Mesenchymal stem cell (in vitro differentiated cells and primary cell): ENCODE measurements around the gene FOXP1.

Source experiments
- DNase-seq: peaks from one replicate; pipeline ENCODE4 v3.0.0-alpha.2; 2013
- H2AFZ ChIP-seq: one replicate; pipeline ENCODE4 v1.6.1; 2013; ENCODE audit warnings: low read depth, mild to moderate bottlenecking, control low read depth, inconsistent platforms, low read length, moderate library complexity
- H2AK5ac ChIP-seq: 2 replicates; pipeline ENCODE4 v1.6.1; 2013; ENCODE audit warnings: low read length, moderate library complexity, mild to moderate bottlenecking, inconsistent platforms; ENCODE audit not compliant: severe bottlenecking
- H2BK120ac ChIP-seq: one replicate; pipeline ENCODE4 v1.6.1; 2013; ENCODE audit warnings: low read depth, mild to moderate bottlenecking, inconsistent platforms, low read length, moderate library complexity
- H2BK12ac ChIP-seq, 2 experiments: one replicate each; pipeline ENCODE4 v1.6.1; 2013; ENCODE audit warnings: inconsistent platforms in 2 of 2, low read length in 2 of 2, mild to moderate bottlenecking in 2 of 2, moderate library complexity in 2 of 2, control low read depth in 1 of 2
- H2BK15ac ChIP-seq: one replicate; pipeline ENCODE4 v1.6.1; 2013; ENCODE audit warnings: mild to moderate bottlenecking, low read depth, inconsistent platforms; ENCODE audit not compliant: poor library complexity, severe bottlenecking
- H2BK5ac ChIP-seq: 2 replicates; pipeline ENCODE4 v1.6.1; 2013; ENCODE audit warnings: low read depth, mild to moderate bottlenecking, low read length, control low read depth, inconsistent platforms; ENCODE audit not compliant: poor library complexity, severe bottlenecking
- H3K14ac ChIP-seq, 2 experiments: one replicate each; pipeline ENCODE4 v1.6.1; 2013; ENCODE audit warnings: inconsistent platforms in 2 of 2, low read length in 2 of 2, control low read depth in 1 of 2, mild to moderate bottlenecking in 1 of 2, moderate library complexity in 1 of 2
- H3K18ac ChIP-seq, 2 experiments: one replicate each; pipeline ENCODE4 v1.6.1; 2013; ENCODE audit warnings: inconsistent platforms in 2 of 2, low read length in 2 of 2, control low read depth in 1 of 2, low read depth in 1 of 2, mild to moderate bottlenecking in 1 of 2
- H3K23ac ChIP-seq, 2 experiments: one replicate each; pipeline ENCODE4 v1.6.1; 2013; ENCODE audit warnings: inconsistent platforms in 2 of 2, low read length in 2 of 2, mild to moderate bottlenecking in 2 of 2, moderate library complexity in 2 of 2, control low read depth in 1 of 2
- H3K27ac ChIP-seq: 2 replicates; pipeline ENCODE4 v1.5.1; 2013; ENCODE audit warnings: mild to moderate bottlenecking, moderate library complexity, low read length, control low read depth, inconsistent platforms; ENCODE audit not compliant: poor library complexity, severe bottlenecking
- H3K27me3 ChIP-seq, 2 experiments: 2 replicates each; pipeline versions ENCODE4 v1.6.1 to v1.7.0; 2013; ENCODE audit warnings: low read length in 2 of 2, mild to moderate bottlenecking in 2 of 2, moderate library complexity in 2 of 2, control low read depth in 1 of 2, inconsistent platforms in 1 of 2; ENCODE audit not compliant: control insufficient read depth in 1 of 2, insufficient read depth in 1 of 2
- H3K36me3 ChIP-seq, 2 experiments: 2 replicates each; pipeline versions ENCODE4 v1.6.1 to v1.7.0; 2013; ENCODE audit warnings: low read length in 2 of 2, control low read depth in 1 of 2, inconsistent platforms in 1 of 2, low read depth in 1 of 2, mild to moderate bottlenecking in 1 of 2; ENCODE audit not compliant: insufficient read depth in 2 of 2, control insufficient read depth in 1 of 2
- H3K4ac ChIP-seq, 2 experiments: one replicate each; pipeline ENCODE4 v1.6.1; 2013; ENCODE audit warnings: inconsistent platforms in 2 of 2, low read length in 2 of 2, mild to moderate bottlenecking in 2 of 2, moderate library complexity in 2 of 2, control low read depth in 1 of 2, low read depth in 1 of 2
- H3K4me1 ChIP-seq: 2 replicates; pipeline ENCODE4 v1.6.1; 2013; ENCODE audit warnings: low read depth, low read length, control low read depth; ENCODE audit not compliant: control insufficient read depth, insufficient read depth
- H3K4me2 ChIP-seq: 2 replicates; pipeline ENCODE4 v1.6.1; 2013; ENCODE audit warnings: low read length, mild to moderate bottlenecking, inconsistent platforms; ENCODE audit not compliant: poor library complexity, severe bottlenecking
- H3K4me3 ChIP-seq, 2 experiments: 2 replicates each; pipeline versions ENCODE4 v1.5.1 to v1.7.0; 2013; ENCODE audit warnings: low read length in 2 of 2, mild to moderate bottlenecking in 2 of 2, control low read depth in 1 of 2, low read depth in 1 of 2; ENCODE audit not compliant: insufficient read depth in 1 of 2
- H3K79me1 ChIP-seq: replicated peaks from 2 replicates; pipeline ENCODE4 v1.6.1; 2013; ENCODE audit warnings: mild to moderate bottlenecking, control low read depth, low read length, inconsistent platforms; ENCODE audit not compliant: poor library complexity, severe bottlenecking
- H3K9ac ChIP-seq: 2 replicates; pipeline ENCODE4 v1.7.0; 2013; ENCODE audit warnings: mild to moderate bottlenecking, low read length, moderate library complexity
- H3K9me3 ChIP-seq: 2 replicates; pipeline ENCODE4 v1.7.0; 2013; ENCODE audit warnings: mild to moderate bottlenecking, low read length; ENCODE audit not compliant: control insufficient read depth
- H4K8ac ChIP-seq: one replicate; pipeline ENCODE4 v1.6.1; 2013; ENCODE audit warnings: inconsistent platforms, mild to moderate bottlenecking, low read length, moderate library complexity
- H4K91ac ChIP-seq: one replicate; pipeline ENCODE4 v1.6.1; 2013; ENCODE audit warnings: mild to moderate bottlenecking, low read length, inconsistent platforms
- WGBS: methylation state at CpG from one replicate; pipeline ENCODE4 v1.1.7; 2013; ENCODE audit warnings: mixed read lengths; 5-methylcytosine and 5-hydroxymethylcytosine counted together

The FOXP1 gene

GRCh38 chr3:71489315-71489761 lies 94.2 kb downstream of the FOXP1 start:
- Histone ChIP-seq H3K4me3 (no peak overlapping the region), H3K79me1 (peaks cover 31% of the 10 kb centered on the region), H3K9ac (no peak overlapping the region), H3K14ac (no peak overlapping the region), H3K4ac (no peak overlapping the region), H2BK15ac (no peak overlapping the region), H2BK120ac (no peak overlapping the region), H2AFZ (no peak overlapping the region), H3K18ac (no peak overlapping the region), H2BK5ac (no peak overlapping the region), H2BK12ac (no peak overlapping the region), H3K27me3 (no peaks in the 10 kb centered on the region), H3K4me2 (no peak overlapping the region), H3K36me3 (peaks cover 0 to 21% of the 10 kb centered on the region in 2 experiments), H3K4me1 (peaks cover 4% of the 10 kb centered on the region), H3K9me3 (peaks cover 10% of the 10 kb centered on the region), H2AK5ac (no peak overlapping the region), H3K27ac (no peak overlapping the region), H3K23ac (no peak overlapping the region), H4K91ac (no peak overlapping the region), H4K8ac (no peak overlapping the region)
- DNase-seq: no peak
- WGBS: 86% methylated on average over 9 of the region's 9 CpGs

- H3K23ac ChIP-seq: no peak overlapping the region
- peaks cover 32% of the 10 kb centered on the region for H3K79me1 ChIP-seq
- no peak overlapping the region for H2BK12ac ChIP-seq
- no peaks in the 10 kb centered on the region for H3K27me3 ChIP-seq
- WGBS: 79% methylated on average over 8 of the region's 9 CpGs
- H4K8ac ChIP-seq: no peak overlapping the region
- no peak overlapping the region for H2BK5ac ChIP-seq
- H4K91ac ChIP-seq: no peak overlapping the region
- no peak overlapping the region for H3K9ac ChIP-seq
- H3K4ac ChIP-seq: no peak overlapping the region
- no peak overlapping the region for H3K4me2 ChIP-seq
- no peak overlapping the region for H2AK5ac ChIP-seq
- no peak overlapping the region for H3K18ac ChIP-seq
- no peak overlapping the region for H3K4me3 ChIP-seq
- H2AFZ ChIP-seq: no peak overlapping the region
- peaks cover 0 to 21% of the 10 kb centered on the region in 2 experiments for H3K36me3 ChIP-seq
- no peak overlapping the region for H3K27ac ChIP-seq
- H3K4me1 ChIP-seq: peaks cover 2% of the 10 kb centered on the region
- no peak overlapping the region for H2BK15ac ChIP-seq
- no peak overlapping the region for H3K14ac ChIP-seq
- no peak overlapping the region for H2BK120ac ChIP-seq
- no peak for DNase-seq
- H3K9me3 ChIP-seq: peaks cover 10% of the 10 kb centered on the region
These were observed 94.6 kb downstream of the FOXP1 start for GRCh38 chr3:71488882-71489281.

GRCh38 chr3:71488391-71488809 lies 95.1 kb downstream of the FOXP1 start:
- H3K79me1 ChIP-seq: peaks cover 32% of the 10 kb centered on the region
- H3K36me3 ChIP-seq: peaks cover 0 to 21% of the 10 kb centered on the region in 2 experiments
- no peak overlapping the region for H2AFZ ChIP-seq
- H3K18ac ChIP-seq: no peak overlapping the region
- H3K9me3 ChIP-seq: peaks cover 10% of the 10 kb centered on the region
- no peak overlapping the region for H3K4me2 ChIP-seq
- no peak overlapping the region for H4K91ac ChIP-seq
- WGBS: 98% methylated on average over 4 of the region's 6 CpGs
- H2BK120ac ChIP-seq: no peak overlapping the region
- no peak overlapping the region for H3K4ac ChIP-seq
- no peaks in the 10 kb centered on the region for H3K27me3 ChIP-seq
- no peak overlapping the region for H3K14ac ChIP-seq
- H3K4me1 ChIP-seq: peaks cover 2% of the 10 kb centered on the region
- H3K9ac ChIP-seq: no peak overlapping the region
- no peak overlapping the region for H2BK12ac ChIP-seq
- H2BK15ac ChIP-seq: no peak overlapping the region
- DNase-seq: no peak
- no peak overlapping the region for H3K4me3 ChIP-seq
- H3K27ac ChIP-seq: no peak overlapping the region
- no peak overlapping the region for H3K23ac ChIP-seq
- H4K8ac ChIP-seq: no peak overlapping the region
- H2AK5ac ChIP-seq: no peak overlapping the region
- H2BK5ac ChIP-seq: no peak overlapping the region

- no peak overlapping the region for H2BK5ac ChIP-seq
- no peak overlapping the region for H2BK120ac ChIP-seq
- H3K9me3 ChIP-seq: peaks cover 10% of the 10 kb centered on the region
- no peak overlapping the region for H3K4me2 ChIP-seq
- no peak overlapping the region for H2AK5ac ChIP-seq
- no peak overlapping the region for H4K8ac ChIP-seq
- no peaks in the 10 kb centered on the region for H3K27me3 ChIP-seq
- H3K18ac ChIP-seq: no peak overlapping the region
- no peak overlapping the region for H2AFZ ChIP-seq
- no peak overlapping the region for H2BK12ac ChIP-seq
- peaks cover 2% of the 10 kb centered on the region for H3K4me1 ChIP-seq
- H3K23ac ChIP-seq: no peak overlapping the region
- H3K14ac ChIP-seq: no peak overlapping the region
- H4K91ac ChIP-seq: no peak overlapping the region
- DNase-seq: no peak
- H3K4ac ChIP-seq: no peak overlapping the region
- H3K79me1 ChIP-seq: peaks cover 31% of the 10 kb centered on the region
- no peak overlapping the region for H3K27ac ChIP-seq
- WGBS: 82% methylated on average over 3 of the region's 5 CpGs
- no peak overlapping the region for H3K9ac ChIP-seq
- H2BK15ac ChIP-seq: no peak overlapping the region
- no peak overlapping the region for H3K4me3 ChIP-seq
- peaks cover 0 to 24% of the 10 kb centered on the region in 2 experiments for H3K36me3 ChIP-seq
These were observed 96.1 kb downstream of the FOXP1 start for GRCh38 chr3:71487418-71487817.
